ENCODE data around the gene B4GALT6. TPM values are rescaled to one million over a fixed set of nuclear protein-coding genes. Genes with fewer than 3 reads are reported as not detected.

B4GALT6 gene
- total and polyA plus RNA-seq, 3 donors from 2014 or later = 12.1 to 19.5 (median 14.9) TPM

DNA sequence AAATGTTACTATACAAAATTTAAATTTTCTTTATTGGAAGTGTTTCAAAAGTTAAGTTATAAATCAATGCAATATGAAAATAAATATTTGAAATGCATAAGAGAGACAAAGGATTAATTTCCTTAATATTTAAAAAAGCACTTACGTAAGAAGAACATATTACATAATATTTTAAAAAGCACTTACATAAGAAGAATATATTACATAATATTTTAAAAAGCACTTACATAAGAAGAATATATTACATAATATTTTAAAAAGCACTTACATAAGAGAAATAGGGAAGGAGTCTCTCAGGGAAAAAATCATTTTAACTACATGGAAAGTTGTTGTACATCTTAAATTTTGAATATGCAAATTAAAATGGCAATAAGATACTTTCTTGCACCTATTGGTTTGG lies 17.4 kb upstream of the B4GALT6 start:
- Histone ChIP-seq H3K4me1 (no peaks in the 10 kb centered on the region), H3K4me3 (no peak overlapping the region), H3K9me3 (no peaks in the 10 kb centered on the region), H3K27ac (no peak overlapping the region), H3K27me3 (no peaks in the 10 kb centered on the region), H3K36me3 (ENCODE audit: low read depth, missing control alignments) (no peaks in the 10 kb centered on the region)
- no peak for DNase-seq
- WGBS, 2 donors = 90 to 96% methylated on average over 1 of the region's 1 CpG
- TF ChIP-seq, protein P1, sequence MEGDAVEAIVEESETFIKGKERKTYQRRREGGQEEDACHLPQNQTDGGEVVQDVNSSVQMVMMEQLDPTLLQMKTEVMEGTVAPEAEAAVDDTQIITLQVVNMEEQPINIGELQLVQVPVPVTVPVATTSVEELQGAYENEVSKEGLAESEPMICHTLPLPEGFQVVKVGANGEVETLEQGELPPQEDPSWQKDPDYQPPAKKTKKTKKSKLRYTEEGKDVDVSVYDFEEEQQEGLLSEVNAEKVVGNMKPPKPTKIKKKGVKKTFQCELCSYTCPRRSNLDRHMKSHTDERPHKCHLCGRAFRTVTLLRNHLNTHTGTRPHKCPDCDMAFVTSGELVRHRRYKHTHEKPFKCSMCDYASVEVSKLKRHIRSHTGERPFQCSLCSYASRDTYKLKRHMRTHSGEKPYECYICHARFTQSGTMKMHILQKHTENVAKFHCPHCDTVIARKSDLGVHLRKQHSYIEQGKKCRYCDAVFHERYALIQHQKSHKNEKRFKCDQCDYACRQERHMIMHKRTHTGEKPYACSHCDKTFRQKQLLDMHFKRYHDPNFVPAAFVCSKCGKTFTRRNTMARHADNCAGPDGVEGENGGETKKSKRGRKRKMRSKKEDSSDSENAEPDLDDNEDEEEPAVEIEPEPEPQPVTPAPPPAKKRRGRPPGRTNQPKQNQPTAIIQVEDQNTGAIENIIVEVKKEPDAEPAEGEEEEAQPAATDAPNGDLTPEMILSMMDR (IDR thresholded peaks at IDR 0.05) = no peak
- TF ChIP-seq POLR2A (IDR thresholded peaks at IDR 0.05) = no peak
- intact Hi-C loops (cut with DNase I; ENCODE audit: low total_unique reads) = no loop called here

DNA sequence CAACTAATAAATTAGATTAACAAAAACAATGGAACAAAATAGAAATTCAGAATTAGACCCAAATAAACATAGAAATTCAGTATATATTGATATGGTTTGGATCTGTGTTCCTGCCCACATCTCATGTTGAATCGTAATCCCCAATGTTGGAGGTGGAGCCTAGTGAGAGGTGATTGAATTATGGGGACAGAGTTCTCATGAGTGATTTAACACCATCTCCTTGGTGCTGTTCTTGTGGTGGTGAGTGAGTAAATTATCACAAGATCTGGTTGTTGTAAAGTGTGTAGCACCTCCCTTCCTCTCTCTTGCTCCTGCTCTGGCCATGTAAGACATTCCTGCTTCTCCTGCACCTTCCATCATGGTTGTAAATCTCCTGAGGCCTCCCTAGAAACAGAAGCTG lies 16.6 kb upstream of the B4GALT6 start:
- Histone ChIP-seq H3K9me3 (no peaks in the 10 kb centered on the region), H3K27ac (no peak overlapping the region), H3K4me1 (no peaks in the 10 kb centered on the region), H3K4me3 (no peak overlapping the region), H3K36me3 (ENCODE audit: low read depth, missing control alignments) (no peaks in the 10 kb centered on the region), H3K27me3 (no peaks in the 10 kb centered on the region)
- 81% methylated on average over 1 of the region's 1 CpG for WGBS, 2 donors
- TF ChIP-seq, protein P1 (IDR thresholded peaks at IDR 0.05) = no peak
- no peak for TF ChIP-seq POLR2A (IDR thresholded peaks at IDR 0.05)
- intact Hi-C loops (cut with DNase I; ENCODE audit: low total_unique reads) = no loop called here
- no peak for DNase-seq

DNA sequence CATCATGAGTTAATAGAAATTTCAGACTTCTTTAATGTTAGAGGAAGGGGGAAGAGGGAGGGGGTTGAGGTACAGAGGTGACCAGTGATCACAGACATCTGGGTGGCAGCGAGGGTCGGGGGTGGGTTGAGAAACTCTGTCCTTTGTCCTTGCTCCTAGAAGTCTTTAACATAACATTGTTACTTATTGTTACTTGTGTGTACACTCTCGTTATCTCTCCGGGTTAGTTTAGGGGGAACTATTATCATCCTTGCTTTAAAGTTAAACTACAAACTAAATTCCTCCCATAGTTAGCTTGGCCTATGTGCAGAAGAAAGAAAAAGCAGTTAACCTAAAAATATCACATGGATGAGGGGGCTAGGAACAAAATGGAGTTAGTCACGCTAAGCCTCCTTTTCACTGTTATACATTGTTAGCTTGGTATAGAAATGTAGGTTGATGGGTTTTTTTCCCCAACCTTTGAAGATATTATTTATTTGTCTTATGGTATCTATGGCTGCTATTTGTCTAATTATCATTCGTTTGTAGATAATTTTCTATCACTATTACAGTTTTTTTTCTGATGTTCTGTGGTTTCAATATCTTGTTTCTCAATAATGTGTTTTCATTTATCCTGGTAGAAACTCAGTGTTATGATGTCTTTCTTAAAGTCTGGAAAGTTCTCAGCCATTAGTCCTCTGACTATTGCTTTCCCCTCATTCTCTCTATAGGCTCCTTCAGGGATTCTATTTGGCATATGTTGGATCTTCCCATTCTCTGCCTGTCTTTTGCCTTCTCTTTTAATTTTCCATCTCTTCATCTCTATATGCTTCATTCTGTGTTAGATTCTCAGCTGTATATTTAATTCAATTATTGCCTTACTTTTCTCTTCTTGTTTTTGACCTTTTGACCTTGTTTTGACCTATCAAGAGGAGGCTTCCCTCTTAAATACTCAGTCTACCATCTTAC lies 13.2 kb upstream of the B4GALT6 start:
- Histone ChIP-seq H3K9me3 (no peaks in the 10 kb centered on the region), H3K27me3 (no peaks in the 10 kb centered on the region), H3K4me1 (no peaks in the 10 kb centered on the region), H3K27ac (no peak overlapping the region), H3K4me3 (no peak overlapping the region), H3K36me3 (ENCODE audit: low read depth, missing control alignments) (no peaks in the 10 kb centered on the region)
- 56 to 69% methylated on average over 6 of the region's 6 CpGs for WGBS, 2 donors
- no peak for DNase-seq
- intact Hi-C loops (cut with DNase I; ENCODE audit: low total_unique reads) = no loop called here
- TF ChIP-seq, protein P1 (IDR thresholded peaks at IDR 0.05) = no peak
- no peak for TF ChIP-seq POLR2A (IDR thresholded peaks at IDR 0.05)

DNA sequence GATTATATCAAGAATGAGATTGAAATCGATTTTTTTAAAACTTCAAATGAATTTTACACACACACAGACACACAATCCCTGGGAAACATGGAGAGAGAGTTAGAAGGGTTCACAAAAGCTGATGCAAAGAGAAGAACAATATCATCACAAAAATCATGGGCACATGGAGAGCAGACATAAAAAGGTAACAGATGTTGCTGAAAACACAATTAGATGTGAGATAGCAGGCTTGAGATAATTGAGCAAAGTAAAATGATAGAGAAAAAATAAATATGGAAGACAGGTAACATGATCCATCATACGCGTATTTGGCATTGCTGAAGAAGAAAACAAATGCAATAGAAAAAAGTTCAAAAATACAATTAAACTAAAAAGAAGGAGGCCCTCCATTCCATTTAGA lies 11.6 kb upstream of the B4GALT6 start:
- no peak for DNase-seq
- H3K36me3 ChIP-seq (ENCODE audit: low read depth, missing control alignments) = no peaks in the 10 kb centered on the region
- WGBS, 2 donors = 92 to 96% methylated on average over 3 of the region's 3 CpGs
- no peak overlapping the region for H3K4me3 ChIP-seq
- H3K27ac ChIP-seq = no peak overlapping the region
- H3K27me3 ChIP-seq = no peaks in the 10 kb centered on the region
- TF ChIP-seq POLR2A (IDR thresholded peaks at IDR 0.05) = no peak
- TF ChIP-seq, protein P1 (IDR thresholded peaks at IDR 0.05) = no peak
- intact Hi-C loops (cut with DNase I; ENCODE audit: low total_unique reads) = no loop called here
- H3K9me3 ChIP-seq = no peaks in the 10 kb centered on the region
- H3K4me1 ChIP-seq = no peaks in the 10 kb centered on the region
